ENCODE results near the gene PDE1A. TPM values are rescaled to one million over a fixed set of nuclear protein-coding genes. Genes with fewer than 3 reads are reported as not detected.

The PDE1A gene
- total and polyA plus RNA-seq, 2 donors (not counting 1 experiment from before 2014, with no cell fraction given): 0.07 TPM; not detected in 1

- no peak overlapping the region for H3K27ac Mint-ChIP-seq
- ATAC-seq (ENCODE audit: low read depth) (no peak), DNase-seq (no peak)
- no peaks in the 10 kb centered on the region for H3K9me3 ChIP-seq (ENCODE audit: control extremely low read depth in 1 of 3, control insufficient read depth in 2 of 3, insufficient read depth in 1 of 3, low read length in 2 of 3)
- CTCF ChIA-PET: no interaction called here
- H3K4me3 Mint-ChIP-seq: no peak overlapping the region
- H3K9me3 Mint-ChIP-seq (ENCODE audit: insufficient read depth): no peaks in the 10 kb centered on the region
- H3K27me3 ChIP-seq (replicated peaks in 1 of 4; ENCODE audit: control extremely low read depth in 1 of 4, control insufficient read depth in 3 of 4, insufficient read depth in 4 of 4, low read length in 3 of 4): no peaks in the 10 kb centered on the region
- no peak overlapping the region for H3K9ac ChIP-seq (ENCODE audit: low read length)
- H2AFZ ChIP-seq (ENCODE audit: insufficient read depth, low read depth, low read length, poor library complexity, severe bottlenecking): no peak overlapping the region
- intact Hi-C loops (cut with micrococcal nuclease): no loop called here
- H3K4me1 Mint-ChIP-seq: no peaks in the 10 kb centered on the region
- H3K4me2 ChIP-seq (replicated peaks; ENCODE audit: low read depth, low read length, poor library complexity, severe bottlenecking): no peak overlapping the region
- TF ChIP-seq EZH2 (IDR thresholded peaks at IDR 0.05; ENCODE audit: borderline replicate concordance, insufficient read depth, low read depth, low read length, poor library complexity, severe bottlenecking) (no peak), CTCF (IDR thresholded peaks at IDR 0.05) (no peak)
- H3K27ac ChIP-seq (ENCODE audit: low read length in 2 of 2): no peak overlapping the region
- no peaks in the 10 kb centered on the region for H3K4me1 ChIP-seq (ENCODE audit: control insufficient read depth in 2 of 2, insufficient read depth in 2 of 2, low read length in 2 of 2)
- H3K79me2 ChIP-seq (ENCODE audit: control insufficient read depth, insufficient read depth, low read length): no peaks in the 10 kb centered on the region
- no peaks in the 10 kb centered on the region for H3K36me3 ChIP-seq (replicated peaks in 1 of 2; ENCODE audit: control extremely low read depth in 1 of 2, control insufficient read depth in 1 of 2, extremely low read depth in 1 of 2, insufficient read depth in 2 of 2, low read length in 1 of 2)
- H3K4me3 ChIP-seq (ENCODE audit: control extremely low read depth in 1 of 5, extremely low read depth in 1 of 5, insufficient read depth in 1 of 5, low read depth in 2 of 5, low read length in 4 of 5): no peak overlapping the region
- WGBS (ENCODE audit: insufficient coverage): 100% methylated on average over 1 of the region's 1 CpG
- no peaks in the 10 kb centered on the region for H3K27me3 Mint-ChIP-seq
- no peaks in the 10 kb centered on the region for H4K20me1 ChIP-seq (ENCODE audit: control insufficient read depth, insufficient read depth, low read length, poor library complexity, severe bottlenecking)
- POLR2A ChIA-PET: no interaction called here
Observed at GRCh38 chr2:182436252-182436651, 9.4 kb upstream of the PDE1A start.

- no peak for TF ChIP-seq CTCF (IDR thresholded peaks at IDR 0.05)
- Histone ChIP-seq H4K20me1 (ENCODE audit: control insufficient read depth, insufficient read depth, low read length, poor library complexity, severe bottlenecking) (no peaks in the 10 kb centered on the region), H2AFZ (ENCODE audit: insufficient read depth, low read depth, low read length, poor library complexity, severe bottlenecking) (no peak overlapping the region), H3K4me3 (ENCODE audit: control extremely low read depth in 1 of 5, extremely low read depth in 1 of 5, insufficient read depth in 1 of 5, low read depth in 2 of 5, low read length in 4 of 5) (no peak overlapping the region), H3K27ac (ENCODE audit: low read length in 2 of 2) (no peak overlapping the region), H3K36me3 (replicated peaks in 1 of 2; ENCODE audit: control extremely low read depth in 1 of 2, control insufficient read depth in 1 of 2, extremely low read depth in 1 of 2, insufficient read depth in 2 of 2, low read length in 1 of 2) (no peaks in the 10 kb centered on the region), H3K9ac (ENCODE audit: low read length) (no peak overlapping the region), H3K79me2 (ENCODE audit: control insufficient read depth, insufficient read depth, low read length) (no peaks in the 10 kb centered on the region), H3K9me3 (ENCODE audit: control extremely low read depth in 1 of 3, control insufficient read depth in 2 of 3, insufficient read depth in 1 of 3, low read length in 2 of 3) (no peaks in the 10 kb centered on the region), H3K4me2 (replicated peaks; ENCODE audit: low read depth, low read length, poor library complexity, severe bottlenecking) (no peak overlapping the region), H3K4me1 (ENCODE audit: control insufficient read depth in 2 of 2, insufficient read depth in 2 of 2, low read length in 2 of 2) (no peaks in the 10 kb centered on the region), H3K27me3 (replicated peaks in 1 of 4; ENCODE audit: control extremely low read depth in 1 of 4, control insufficient read depth in 3 of 4, insufficient read depth in 4 of 4, low read length in 3 of 4) (no peaks in the 10 kb centered on the region)
- no peak for ATAC-seq (ENCODE audit: low read depth)
- CTCF ChIA-PET: no interaction called here
- Mint-ChIP-seq H3K4me3 (no peak overlapping the region), H3K27ac (no peak overlapping the region), H3K27me3 (no peaks in the 10 kb centered on the region), H3K9me3 (ENCODE audit: insufficient read depth) (no peaks in the 10 kb centered on the region), H3K4me1 (no peaks in the 10 kb centered on the region)
- no CpG with 5 or more reads among the region's 1 CpG for WGBS (ENCODE audit: insufficient coverage)
- intact Hi-C loops (cut with micrococcal nuclease): no loop called here
- no peak for DNase-seq
- POLR2A ChIA-PET: no interaction called here
Observed at GRCh38 chr2:182435754-182436153, 8.9 kb upstream of the PDE1A start.

Measured in B cell (primary cell).